IPS DF 4.7 (cell line): ENCODE data around the gene CEP70.
"Not testable (repeated sequence)": the region's sequence is repeated elsewhere in the genome, so short reads cannot be mapped to it uniquely, and the experiment has no call there.

Experiments used
- DNase-seq: peaks from one replicate; pipeline ENCODE4 v3.0.0-alpha.2; 2013; ENCODE audit warnings: low spot score; ENCODE audit errors: extremely low read depth

The CEP70 gene

GRCh38 chr3:138591392-138591791, 2.7 kb downstream of the CEP70 start:
- no peak for DNase-seq

- no peak for DNase-seq
Measured at GRCh38 chr3:138588445-138588844, 5.6 kb downstream of the CEP70 start.

- DNase-seq, result no peak
Measured at GRCh38 chr3:138587374-138587773, 6.7 kb downstream of the CEP70 start.

- no peak for DNase-seq
Measured at GRCh38 chr3:138578961-138579574, 15.0 kb downstream of the CEP70 start.

DNA sequence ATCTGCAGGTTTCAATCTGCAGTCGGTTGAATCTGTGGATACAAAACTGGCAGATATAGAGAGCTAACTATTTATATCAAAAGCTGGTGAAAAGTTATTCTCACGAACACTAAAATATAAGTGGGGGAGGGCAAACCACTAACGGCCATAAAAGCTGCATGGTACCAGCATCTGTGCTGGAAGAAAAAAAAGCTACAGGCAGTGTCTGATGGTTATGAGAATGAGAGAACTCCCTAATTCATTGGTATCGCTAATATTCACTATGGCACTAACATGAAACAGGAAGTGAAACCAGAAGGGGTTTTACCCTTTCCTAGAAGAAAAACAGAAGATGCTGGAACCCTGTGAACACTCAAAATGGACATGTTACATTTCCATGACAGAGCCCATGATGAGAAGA, 15.9 kb downstream of the CEP70 start:
- no peak for DNase-seq

- no peak for DNase-seq
Measured at GRCh38 chr3:138573138-138573537, 20.9 kb downstream of the CEP70 start.

GRCh38 chr3:138569624-138570023, 24.4 kb downstream of the CEP70 start:
- DNase-seq, result not testable (repeated sequence)

DNA sequence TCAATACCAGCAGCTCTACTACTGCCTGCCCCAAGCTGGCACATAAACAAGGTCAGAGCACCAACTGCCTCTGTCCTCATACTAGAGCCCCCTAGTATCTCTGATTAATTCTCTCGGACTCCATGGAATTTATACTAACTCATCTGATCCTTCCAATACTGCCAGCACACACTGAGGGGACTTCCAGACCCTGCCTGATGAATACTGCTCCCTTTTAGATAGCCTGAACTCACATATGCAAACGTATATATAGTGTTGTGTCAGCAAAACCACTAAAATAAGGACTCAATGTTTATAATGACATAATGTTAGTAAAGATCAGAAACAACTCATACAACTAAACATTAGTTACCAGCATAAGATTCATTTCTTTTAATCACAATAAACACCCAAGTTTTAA, 25.0 kb downstream of the CEP70 start:
- no peak for DNase-seq

DNA sequence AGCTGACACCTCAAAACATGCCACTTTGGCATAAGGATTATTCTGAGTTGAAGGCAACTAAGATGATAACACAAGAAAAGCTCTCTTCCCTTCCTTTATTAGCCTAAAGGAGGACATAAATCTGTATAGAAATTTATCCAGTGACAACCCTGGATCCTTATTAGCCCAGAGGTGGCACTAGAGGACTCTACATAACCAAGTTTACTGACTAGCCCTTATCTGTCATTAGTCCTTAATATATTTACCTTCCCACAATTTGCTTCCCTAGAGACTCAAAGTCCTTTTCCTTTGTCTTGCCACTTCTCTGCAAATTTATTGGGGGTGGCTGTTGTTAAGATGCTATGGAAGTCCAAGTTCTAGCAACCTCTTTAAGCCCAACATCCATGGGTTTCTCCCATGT, 26.7 kb downstream of the CEP70 start:
- no peak for DNase-seq

GRCh38 chr3:138566293-138566692, 27.8 kb downstream of the CEP70 start:
- not testable (repeated sequence) for DNase-seq

DNA sequence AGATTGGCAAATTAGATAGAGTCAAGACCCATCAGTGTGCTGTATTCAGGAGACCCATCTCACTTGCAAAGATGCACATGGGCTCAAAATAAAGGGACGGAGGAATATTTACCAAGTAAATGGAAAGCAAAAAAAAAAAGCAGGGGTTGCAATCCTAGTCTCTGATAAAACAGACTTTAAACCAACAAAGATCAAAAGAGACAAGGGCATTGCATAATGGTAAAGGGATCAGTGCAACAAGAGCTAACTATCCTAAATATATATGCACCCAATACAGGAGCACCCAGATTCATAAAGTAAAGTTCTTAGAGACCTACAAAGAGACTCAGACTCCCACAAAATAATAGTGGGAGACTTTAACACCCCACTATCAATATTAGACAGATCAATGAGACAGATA, 31.2 kb downstream of the CEP70 start:
- not testable (repeated sequence) for DNase-seq

- DNase-seq, result no peak
Measured at GRCh38 chr3:138560501-138560900, 33.6 kb downstream of the CEP70 start.

DNA sequence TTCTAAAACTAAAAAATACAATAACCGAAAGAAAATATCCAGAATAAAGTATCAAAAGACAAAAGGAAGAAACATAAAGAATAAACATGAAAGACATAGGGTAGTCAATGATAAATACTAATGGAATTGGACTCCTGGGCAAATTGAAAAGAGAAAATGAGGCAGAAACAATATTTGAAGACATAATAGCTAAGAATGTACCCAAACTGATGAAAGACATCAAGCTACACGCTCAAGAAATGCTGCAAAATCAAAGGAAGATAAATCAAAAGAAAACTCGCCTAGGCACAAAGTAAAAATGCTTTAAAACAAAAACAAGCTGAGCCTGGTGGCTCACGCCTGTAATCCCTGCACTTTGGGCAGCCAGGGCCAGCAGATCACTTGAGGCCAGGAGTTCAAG, 34.9 kb downstream of the CEP70 start:
- no peak for DNase-seq

DNA sequence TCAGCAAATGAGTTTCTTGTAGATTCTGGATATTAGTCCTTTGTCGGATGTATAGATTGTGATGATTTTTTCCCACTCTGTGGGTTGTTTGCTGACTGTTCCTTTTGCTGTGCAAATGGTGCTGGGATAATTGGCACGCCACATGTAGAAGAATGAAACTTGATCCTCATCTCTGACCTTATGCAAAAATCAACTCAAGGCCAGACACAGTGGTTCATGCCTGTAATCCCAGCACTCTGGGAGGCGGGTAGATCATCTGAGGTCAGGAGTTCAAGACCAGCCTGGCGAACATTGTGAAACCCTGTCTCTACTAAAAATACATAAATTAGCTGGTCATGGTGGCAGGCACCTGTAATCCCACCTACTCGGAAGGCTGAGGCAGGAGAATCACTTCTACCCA, 39.3 kb downstream of the CEP70 start:
- DNase-seq, result not testable (repeated sequence)

DNA sequence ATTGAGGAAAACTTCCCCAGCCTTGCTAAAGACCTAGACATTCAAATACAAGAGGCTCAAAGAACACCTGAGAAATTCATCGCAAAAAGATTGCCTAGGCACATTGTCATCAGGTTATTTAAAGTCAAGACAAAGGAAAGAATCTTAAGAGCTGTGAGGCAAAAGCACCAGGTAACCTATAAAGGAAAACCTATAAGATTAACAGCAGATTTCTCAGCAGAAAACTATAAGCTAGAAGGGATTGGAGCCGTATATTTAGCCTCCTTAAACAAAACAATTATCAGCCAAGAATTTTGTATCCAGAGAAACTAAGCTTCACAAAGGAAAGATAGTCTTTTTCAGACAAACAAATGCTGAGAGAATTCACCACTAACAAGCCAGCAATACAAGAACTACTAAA, 43.1 kb downstream of the CEP70 start:
- DNase-seq, result not testable (repeated sequence)

- DNase-seq, result no peak
Measured at GRCh38 chr3:138549179-138549977, 44.7 kb downstream of the CEP70 start.

- no peak for DNase-seq
Measured at GRCh38 chr3:138547342-138547975, 46.6 kb downstream of the CEP70 start.

- no peak for DNase-seq
Measured at GRCh38 chr3:138544546-138544945, 49.5 kb downstream of the CEP70 start.

GRCh38 chr3:138542977-138543376, 51.1 kb downstream of the CEP70 start:
- no peak for DNase-seq

- DNase-seq, result no peak
Measured at GRCh38 chr3:138539352-138539751, 54.7 kb downstream of the CEP70 start.

- not testable (repeated sequence) for DNase-seq
Measured at GRCh38 chr3:138521445-138521844, 72.6 kb downstream of the CEP70 start.

DNA sequence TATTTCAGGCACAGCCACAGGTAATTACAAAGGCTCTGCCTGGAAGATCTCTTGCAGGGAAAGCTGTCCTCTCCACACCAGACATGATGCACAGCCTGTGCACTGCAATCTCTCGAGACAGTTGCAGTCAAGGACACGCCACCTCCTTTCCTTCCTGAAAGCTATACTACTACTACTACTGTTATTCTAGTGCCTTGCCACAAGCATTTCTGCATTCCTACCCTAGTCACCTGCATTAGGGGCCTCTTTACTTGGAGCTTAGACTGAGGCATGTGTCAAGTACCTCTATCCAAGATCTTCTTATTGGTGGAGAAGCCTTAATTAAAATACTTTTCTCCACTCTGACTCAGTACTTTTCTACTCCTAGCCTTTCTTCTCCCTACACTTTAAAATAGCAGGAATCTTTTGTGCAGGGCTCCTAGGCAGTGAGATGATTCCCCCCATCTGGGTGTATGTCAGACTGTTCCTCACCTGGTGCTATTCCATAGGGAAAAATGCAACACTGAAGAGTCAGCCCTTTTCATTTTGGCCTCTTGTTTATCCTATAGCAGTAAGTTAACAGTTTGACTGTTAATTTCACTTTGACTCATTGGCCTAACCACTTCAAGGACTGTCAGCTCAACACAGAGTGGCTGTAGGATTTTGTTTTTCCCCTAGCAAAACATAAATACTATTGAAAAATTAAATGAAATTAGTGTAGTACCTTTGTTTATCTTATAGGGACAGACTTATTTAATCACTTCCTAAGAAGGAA, 80.8 kb downstream of the CEP70 start:
- DNase-seq, result no peak
